Measurements from ENCODE around the gene MTX1.
A peak's percentile ranks its signal among the peaks of the same experiment; 100 is the strongest.

MTX1 gene

GRCh38 chr1:155261852-155262673 lies 53.6 kb downstream of the MTX1 start, which contains the start of gene SCAMP3:
Gene SCAMP3, minus strand, starts transcription at chr1:155262360. Its CDS starts 209 bp downstream, at chr1:155262151.
- peak; percentile 82 for DNase-seq (ENCODE audit: low read depth)

GRCh38 chr1:155263067-155263466 lies 54.6 kb downstream of the MTX1 start:
- DNase-seq (ENCODE audit: low read depth) = no peak
